HepG2 (cell line): ENCODE results near the gene LEAP2. TPM values are rescaled to one million over a fixed set of nuclear protein-coding genes. Genes with fewer than 3 reads are reported as not detected.
A peak's percentile ranks its signal among the peaks of the same experiment; 100 is the strongest.

Experiments
- ARHGAP35 ChIP-seq: sonication (generic); formaldehyde crosslinking; IDR thresholded peaks from 2 replicates; pipeline ENCODE4 v1.9.0; 2022; ENCODE audit warnings: mild to moderate bottlenecking, inconsistent platforms, moderate library complexity, missing genetic modification reagents, borderline replicate concordance
- CEBPG ChIP-seq: IDR thresholded peaks from 2 replicates; pipeline ENCODE4 v1.6.1; 2016
- CENPBD1 ChIP-seq: sonication (generic); formaldehyde crosslinking; IDR thresholded peaks from 2 replicates; pipeline ENCODE4 v1.8.0; 2022; ENCODE audit warnings: missing genetic modification reagents, low read depth, mild to moderate bottlenecking, borderline replicate concordance
- ETV5 ChIP-seq: IDR thresholded peaks from 2 replicates; pipeline ENCODE4 v1.6.1; 2018; ENCODE audit warnings: missing biosample characterization, missing genetic modification reagents, inconsistent platforms, borderline replicate concordance
- FOSL2 ChIP-seq: sonication (generic); formaldehyde crosslinking; IDR thresholded peaks from 2 replicates; pipeline ENCODE4 v1.4.0; 2020; ENCODE audit warnings: missing genetic modification reagents
- FOXK1 ChIP-seq: sonication (generic); formaldehyde crosslinking; IDR thresholded peaks from 2 replicates; pipeline ENCODE4 v1.4.0; 2020; ENCODE audit warnings: low read depth, missing genetic modification reagents, borderline replicate concordance
- HIVEP1 ChIP-seq: sonication (generic); formaldehyde crosslinking; IDR thresholded peaks from 2 replicates; pipeline ENCODE4 v1.4.0; 2020; ENCODE audit warnings: mild to moderate bottlenecking, missing genetic modification reagents
- KAT8 ChIP-seq: IDR thresholded peaks from 2 replicates; pipeline ENCODE4 v1.6.1; 2016; ENCODE audit warnings: missing genetic modification reagents, missing compliant biosample characterization
- NBN ChIP-seq: fragments of 450-650 bp; conservative IDR thresholded peaks from 2 replicates; pipeline ENCODE4 v1.6.1; 2017
- RCOR2 ChIP-seq: IDR thresholded peaks from 2 replicates; pipeline ENCODE4 v1.6.1; 2016; ENCODE audit warnings: missing biosample characterization, missing genetic modification reagents
- RXRB ChIP-seq: IDR thresholded peaks from 2 replicates; pipeline ENCODE4 v1.6.1; 2016; ENCODE audit warnings: borderline replicate concordance, missing genetic modification reagents, missing compliant biosample characterization
- TBX2 ChIP-seq: sonication (generic); formaldehyde crosslinking; IDR thresholded peaks from 2 replicates; pipeline ENCODE4 v1.5.0; 2020; ENCODE audit warnings: missing genetic modification reagents, mild to moderate bottlenecking, borderline replicate concordance
- ZBTB21 ChIP-seq: sonication (generic); formaldehyde crosslinking; IDR thresholded peaks from 2 replicates; pipeline ENCODE4 v1.4.0; 2020; ENCODE audit warnings: missing genetic modification reagents
- ZBTB43 ChIP-seq: sonication (generic); formaldehyde crosslinking; conservative IDR thresholded peaks from 2 replicates; pipeline ENCODE4 v1.4.0; 2020; ENCODE audit warnings: missing genetic modification reagents
- ZFX ChIP-seq: sonication (generic); formaldehyde crosslinking; IDR thresholded peaks from 2 replicates; pipeline ENCODE4 v1.4.0; 2020; ENCODE audit warnings: mild to moderate bottlenecking, low read depth, missing genetic modification reagents, moderate library complexity
- ZNF124 ChIP-seq: sonication (generic); formaldehyde crosslinking; IDR thresholded peaks from 2 replicates; pipeline ENCODE4 v1.4.0; 2020; ENCODE audit warnings: missing genetic modification reagents
- ZNF317 ChIP-seq: sonication (generic); formaldehyde crosslinking; IDR thresholded peaks from 2 replicates; pipeline ENCODE4 v1.5.0; 2020; ENCODE audit warnings: mild to moderate bottlenecking, missing genetic modification reagents
- ZNF350 ChIP-seq: sonication (generic); formaldehyde crosslinking; IDR thresholded peaks from 2 replicates; pipeline ENCODE4 v1.4.0; 2020; ENCODE audit warnings: mild to moderate bottlenecking, low read depth, missing genetic modification reagents, borderline replicate concordance
- ZNF430 ChIP-seq: sonication (generic); formaldehyde crosslinking; IDR thresholded peaks from 2 replicates; pipeline ENCODE4 v1.9.0; 2021; ENCODE audit warnings: mild to moderate bottlenecking, missing genetic modification reagents
- ZZZ3 ChIP-seq: sonication (generic); formaldehyde crosslinking; IDR thresholded peaks from 2 replicates; pipeline ENCODE4 v1.4.0; 2020; ENCODE audit warnings: missing genetic modification reagents, mild to moderate bottlenecking, borderline replicate concordance
- polyA plus RNA-seq, 8 experiments: library from polyadenylated mRNA; depleted of rRNA in 3 of 8; stranded (reverse) in 7 of 8; unstranded in 1 of 8; fragments of >200 nt; fragmentation: Illumina TruSeq in 4 of 8; extraction: Trizol in 4 of 8; gene quantifications; 2 replicates each; pipeline versions ENCODE4 v1.2.1 to v1.2.3, GENCODE V29; 2011 to 2016; ENCODE audit warnings: low read depth in 4 of 8, missing spikeins in 1 of 8, mixed read lengths in 1 of 8; ENCODE audit not compliant: insufficient read depth in 1 of 8
- total RNA-seq, 5 experiments: library from RNA; depleted of rRNA; stranded (reverse); fragments of >200 nt; fragmentation: Illumina TruSeq; extraction: Trizol; gene quantifications; 2 replicates each; pipeline ENCODE4 v1.2.3, GENCODE V29; 2016; ENCODE audit warnings: low read depth in 1 of 5
- TF ChIP-seq, protein P1 (sequence below): sonication (generic); formaldehyde crosslinking; IDR thresholded peaks from 2 replicates; pipeline ENCODE4 v1.5.1; 2020; ENCODE audit warnings: missing genetic modification reagents, mild to moderate bottlenecking, borderline replicate concordance
- TF ChIP-seq, protein P2 (sequence below): IDR thresholded peaks from 2 replicates; pipeline ENCODE4 v1.6.1; 2016
- TF ChIP-seq, protein P3 (sequence below): IDR thresholded peaks from 2 replicates; pipeline ENCODE4 v1.6.1; 2016; ENCODE audit warnings: missing compliant biosample characterization, missing genetic modification reagents, borderline replicate concordance

The LEAP2 gene
- total and polyA plus RNA-seq, 2 of the 13 experiments (the other 11 are each of a cell fraction or from before 2014, with no cell fraction given) = 23.9 to 51.9 TPM

GRCh38 chr5:132837868-132838267 lies 35.6 kb upstream of the LEAP2 start (continued):
- TF ChIP-seq, protein P1, sequence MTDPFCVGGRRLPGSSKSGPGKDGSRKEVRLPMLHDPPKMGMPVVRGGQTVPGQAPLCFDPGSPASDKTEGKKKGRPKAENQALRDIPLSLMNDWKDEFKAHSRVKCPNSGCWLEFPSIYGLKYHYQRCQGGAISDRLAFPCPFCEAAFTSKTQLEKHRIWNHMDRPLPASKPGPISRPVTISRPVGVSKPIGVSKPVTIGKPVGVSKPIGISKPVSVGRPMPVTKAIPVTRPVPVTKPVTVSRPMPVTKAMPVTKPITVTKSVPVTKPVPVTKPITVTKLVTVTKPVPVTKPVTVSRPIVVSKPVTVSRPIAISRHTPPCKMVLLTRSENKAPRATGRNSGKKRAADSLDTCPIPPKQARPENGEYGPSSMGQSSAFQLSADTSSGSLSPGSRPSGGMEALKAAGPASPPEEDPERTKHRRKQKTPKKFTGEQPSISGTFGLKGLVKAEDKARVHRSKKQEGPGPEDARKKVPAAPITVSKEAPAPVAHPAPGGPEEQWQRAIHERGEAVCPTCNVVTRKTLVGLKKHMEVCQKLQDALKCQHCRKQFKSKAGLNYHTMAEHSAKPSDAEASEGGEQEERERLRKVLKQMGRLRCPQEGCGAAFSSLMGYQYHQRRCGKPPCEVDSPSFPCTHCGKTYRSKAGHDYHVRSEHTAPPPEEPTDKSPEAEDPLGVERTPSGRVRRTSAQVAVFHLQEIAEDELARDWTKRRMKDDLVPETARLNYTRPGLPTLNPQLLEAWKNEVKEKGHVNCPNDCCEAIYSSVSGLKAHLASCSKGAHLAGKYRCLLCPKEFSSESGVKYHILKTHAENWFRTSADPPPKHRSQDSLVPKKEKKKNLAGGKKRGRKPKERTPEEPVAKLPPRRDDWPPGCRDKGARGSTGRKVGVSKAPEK (CRISPR knock-in tag) = no peak
- TF ChIP-seq RCOR2 (CRISPR knock-in tag) (peak; percentile 58; the same call in 1 of the 2 replicates), CENPBD1 (CRISPR knock-in tag) (no peak), FOSL2 (CRISPR knock-in tag) (peak; percentile 75), CEBPG (CRISPR knock-in tag) (peak; percentile 62), FOXK1 (CRISPR knock-in tag) (peak; percentile 62; the same call in 1 of the 2 replicates), ARHGAP35 (no peak), RXRB (peak; percentile 95), ZBTB21 (CRISPR knock-in tag) (peak; percentile 72; the same call in 1 of the 2 replicates), ZZZ3 (CRISPR knock-in tag) (peak; percentile 55; the same call in 1 of the 2 replicates), ZFX (CRISPR knock-in tag) (peak; percentile 72), ETV5 (CRISPR knock-in tag) (peak; percentile 85; the same call in 1 of the 2 replicates), ZNF124 (CRISPR knock-in tag) (peak; percentile 61; the same call in 1 of the 2 replicates), NBN (no peak), ZNF317 (no peak), KAT8 (CRISPR knock-in tag) (peak; percentile 63), TBX2 (peak; percentile 83), ZNF430 (CRISPR knock-in tag) (peak; percentile 37; the same call in 1 of the 2 replicates), ZBTB43 (peak; percentile 51; the same call in 1 of the 2 replicates), ZNF350 (CRISPR knock-in tag) (no peak), HIVEP1 (peak; percentile 49)
- TF ChIP-seq, protein P2, sequence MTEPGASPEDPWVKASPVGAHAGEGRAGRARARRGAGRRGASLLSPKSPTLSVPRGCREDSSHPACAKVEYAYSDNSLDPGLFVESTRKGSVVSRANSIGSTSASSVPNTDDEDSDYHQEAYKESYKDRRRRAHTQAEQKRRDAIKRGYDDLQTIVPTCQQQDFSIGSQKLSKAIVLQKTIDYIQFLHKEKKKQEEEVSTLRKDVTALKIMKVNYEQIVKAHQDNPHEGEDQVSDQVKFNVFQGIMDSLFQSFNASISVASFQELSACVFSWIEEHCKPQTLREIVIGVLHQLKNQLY (CRISPR knock-in tag) = peak; percentile 22; the same call in 1 of the 2 replicates
- TF ChIP-seq, protein P3, sequence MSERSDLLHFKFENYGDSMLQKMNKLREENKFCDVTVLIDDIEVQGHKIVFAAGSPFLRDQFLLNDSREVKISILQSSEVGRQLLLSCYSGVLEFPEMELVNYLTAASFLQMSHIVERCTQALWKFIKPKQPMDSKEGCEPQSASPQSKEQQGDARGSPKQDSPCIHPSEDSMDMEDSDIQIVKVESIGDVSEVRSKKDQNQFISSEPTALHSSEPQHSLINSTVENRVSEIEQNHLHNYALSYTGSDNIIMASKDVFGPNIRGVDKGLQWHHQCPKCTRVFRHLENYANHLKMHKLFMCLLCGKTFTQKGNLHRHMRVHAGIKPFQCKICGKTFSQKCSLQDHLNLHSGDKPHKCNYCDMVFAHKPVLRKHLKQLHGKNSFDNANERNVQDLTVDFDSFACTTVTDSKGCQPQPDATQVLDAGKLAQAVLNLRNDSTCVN (CRISPR knock-in tag) = 0 out of 2 replicates have a peak, but pooled peaks have one; percentile 59
